Measurements from ENCODE around the gene EPM2A. TPM values are rescaled to one million over a fixed set of nuclear protein-coding genes. Genes with fewer than 3 reads are reported as not detected.

Gene EPM2A
- total and polyA plus RNA-seq, 2 experiments from 2014 or later = 6.9 to 9.3 TPM

- no peaks in the 10 kb centered on the region for H3K9me2 ChIP-seq (replicated peaks; ENCODE audit: insufficient read depth)
- H3K27me3 ChIP-seq = no peaks in the 10 kb centered on the region
- no peak for DNase-seq (ENCODE audit: low spot score)
- H3K27ac ChIP-seq = no peak overlapping the region
- no peak overlapping the region for H3K4me3 ChIP-seq
- H3K36me3 ChIP-seq (replicated peaks; ENCODE audit: insufficient read depth, low read depth) = no peaks in the 10 kb centered on the region
- TF ChIP-seq EZH2phosphoT487 (IDR thresholded peaks at IDR 0.05; ENCODE audit: low read depth, severe bottlenecking, unreplicated experiment) (no peak), EZH2 (IDR thresholded peaks at IDR 0.05; ENCODE audit: borderline replicate concordance) (no peak), CTCF (IDR thresholded peaks at IDR 0.05; ENCODE audit: poor library complexity) (no peak)
- H3K4me1 ChIP-seq (ENCODE audit: insufficient read depth) = no peaks in the 10 kb centered on the region
- H3K9me3 ChIP-seq (ENCODE audit: low read depth) = no peaks in the 10 kb centered on the region
- H4K20me1 ChIP-seq (ENCODE audit: insufficient read depth, poor library complexity, severe bottlenecking) = no peaks in the 10 kb centered on the region
- H3K4me2 ChIP-seq = no peak overlapping the region
- 94% methylated on average over 1 of the region's 1 CpG for WGBS (ENCODE audit: low lambda C conversion rate, missing lambda C conversion rate)
- no peak overlapping the region for H2AFZ ChIP-seq
- no peaks in the 10 kb centered on the region for H3K79me2 ChIP-seq
Measured at GRCh38 chr6:145647602-145648001, 87.7 kb downstream of the EPM2A start.

- H3K4me2 ChIP-seq = no peak overlapping the region
- H3K9me2 ChIP-seq (replicated peaks; ENCODE audit: insufficient read depth) = no peaks in the 10 kb centered on the region
- H3K4me3 ChIP-seq = no peak overlapping the region
- H4K20me1 ChIP-seq (ENCODE audit: insufficient read depth, poor library complexity, severe bottlenecking) = no peaks in the 10 kb centered on the region
- 84% methylated on average over 3 of the region's 3 CpGs for WGBS (ENCODE audit: low lambda C conversion rate, missing lambda C conversion rate)
- H3K27me3 ChIP-seq = no peaks in the 10 kb centered on the region
- no peaks in the 10 kb centered on the region for H3K9me3 ChIP-seq (ENCODE audit: low read depth)
- no peak overlapping the region for H3K27ac ChIP-seq
- TF ChIP-seq CTCF (IDR thresholded peaks at IDR 0.05; ENCODE audit: poor library complexity) = no peak
- no peak for TF ChIP-seq EZH2 (IDR thresholded peaks at IDR 0.05; ENCODE audit: borderline replicate concordance)
- no peak for TF ChIP-seq EZH2phosphoT487 (IDR thresholded peaks at IDR 0.05; ENCODE audit: low read depth, severe bottlenecking, unreplicated experiment)
- H2AFZ ChIP-seq = no peak overlapping the region
- H3K36me3 ChIP-seq (replicated peaks; ENCODE audit: insufficient read depth, low read depth) = no peaks in the 10 kb centered on the region
- H3K79me2 ChIP-seq = no peaks in the 10 kb centered on the region
- no peak for DNase-seq (ENCODE audit: low spot score)
- H3K4me1 ChIP-seq (ENCODE audit: insufficient read depth) = no peaks in the 10 kb centered on the region
Measured at GRCh38 chr6:145643760-145644159, 91.6 kb downstream of the EPM2A start.

- no peaks in the 10 kb centered on the region for H3K27me3 ChIP-seq
- WGBS (ENCODE audit: low lambda C conversion rate, missing lambda C conversion rate) = 48% methylated on average over 11 of the region's 11 CpGs
- no peaks in the 10 kb centered on the region for H3K36me3 ChIP-seq (replicated peaks; ENCODE audit: insufficient read depth, low read depth)
- no peak overlapping the region for H3K4me3 ChIP-seq
- no peak overlapping the region for H3K4me2 ChIP-seq
- H3K4me1 ChIP-seq (ENCODE audit: insufficient read depth) = peaks cover 7% of the 10 kb centered on the region
- no peaks in the 10 kb centered on the region for H3K9me3 ChIP-seq (ENCODE audit: low read depth)
- peak; percentile 94 for DNase-seq (ENCODE audit: low spot score)
- TF ChIP-seq CTCF (IDR thresholded peaks at IDR 0.05; ENCODE audit: poor library complexity) = peak; percentile 85
- TF ChIP-seq EZH2phosphoT487 (IDR thresholded peaks at IDR 0.05; ENCODE audit: low read depth, severe bottlenecking, unreplicated experiment) = no peak
- no peaks in the 10 kb centered on the region for H4K20me1 ChIP-seq (ENCODE audit: insufficient read depth, poor library complexity, severe bottlenecking)
- no peak overlapping the region for H3K27ac ChIP-seq
- no peaks in the 10 kb centered on the region for H3K79me2 ChIP-seq
- H3K9me2 ChIP-seq (replicated peaks; ENCODE audit: insufficient read depth) = no peaks in the 10 kb centered on the region
- H2AFZ ChIP-seq = no peak overlapping the region
Measured at GRCh38 chr6:145633981-145634627, 101.2 kb downstream of the EPM2A start.
